GM10266 (cell line): ENCODE measurements around the gene LRRK1.

Experiments
- DNase-seq: peaks from one replicate; pipeline ENCODE4 v3.0.0; 2012; ENCODE audit errors: extremely low spot score
- TF ChIP-seq, protein P1 (sequence below): IDR thresholded peaks from 2 replicates; pipeline ENCODE4 v1.5.1; 2012; ENCODE audit warnings: mild to moderate bottlenecking, low read depth; ENCODE audit not compliant: control insufficient read depth, insufficient read depth; ENCODE audit errors: missing control alignments

Gene LRRK1

GRCh38 chr15:100944986-100945385 is 25.8 kb downstream of the LRRK1 start:
- no peak for DNase-seq
- TF ChIP-seq, protein P1, sequence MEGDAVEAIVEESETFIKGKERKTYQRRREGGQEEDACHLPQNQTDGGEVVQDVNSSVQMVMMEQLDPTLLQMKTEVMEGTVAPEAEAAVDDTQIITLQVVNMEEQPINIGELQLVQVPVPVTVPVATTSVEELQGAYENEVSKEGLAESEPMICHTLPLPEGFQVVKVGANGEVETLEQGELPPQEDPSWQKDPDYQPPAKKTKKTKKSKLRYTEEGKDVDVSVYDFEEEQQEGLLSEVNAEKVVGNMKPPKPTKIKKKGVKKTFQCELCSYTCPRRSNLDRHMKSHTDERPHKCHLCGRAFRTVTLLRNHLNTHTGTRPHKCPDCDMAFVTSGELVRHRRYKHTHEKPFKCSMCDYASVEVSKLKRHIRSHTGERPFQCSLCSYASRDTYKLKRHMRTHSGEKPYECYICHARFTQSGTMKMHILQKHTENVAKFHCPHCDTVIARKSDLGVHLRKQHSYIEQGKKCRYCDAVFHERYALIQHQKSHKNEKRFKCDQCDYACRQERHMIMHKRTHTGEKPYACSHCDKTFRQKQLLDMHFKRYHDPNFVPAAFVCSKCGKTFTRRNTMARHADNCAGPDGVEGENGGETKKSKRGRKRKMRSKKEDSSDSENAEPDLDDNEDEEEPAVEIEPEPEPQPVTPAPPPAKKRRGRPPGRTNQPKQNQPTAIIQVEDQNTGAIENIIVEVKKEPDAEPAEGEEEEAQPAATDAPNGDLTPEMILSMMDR, result no peak

DNA sequence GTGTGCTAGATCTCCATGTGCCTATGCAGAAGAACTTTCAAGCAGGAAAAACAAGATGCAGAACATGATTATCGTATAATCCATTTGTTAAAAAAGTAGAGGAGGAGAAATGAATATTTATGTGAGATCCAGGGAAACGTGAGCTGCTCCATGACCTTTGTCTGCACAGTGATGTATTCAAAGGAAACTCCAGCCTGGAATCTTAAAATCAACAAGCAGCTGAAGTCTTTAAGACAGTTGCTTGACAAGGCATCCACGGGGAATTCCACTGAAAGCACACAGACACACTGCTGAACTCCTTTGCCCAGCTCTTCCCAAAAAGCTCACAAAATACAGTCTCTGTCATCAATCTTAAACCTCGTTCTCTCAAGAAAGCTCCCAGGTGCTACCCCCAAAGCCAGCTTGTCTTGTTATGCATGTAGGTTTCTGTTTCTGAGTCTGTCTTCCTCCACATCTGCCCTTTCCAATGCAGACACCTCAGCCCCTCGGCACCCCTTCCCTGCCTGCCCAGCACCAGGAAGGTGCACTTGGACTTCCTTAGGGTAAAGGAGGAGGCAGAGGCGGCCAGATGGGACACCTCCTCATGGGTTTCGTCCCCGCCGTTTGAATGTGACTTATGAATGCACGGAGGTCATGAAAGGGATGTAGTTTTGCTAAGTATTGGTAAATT is 28.7 kb downstream of the LRRK1 start:
- TF ChIP-seq, protein P1, result no peak

DNA sequence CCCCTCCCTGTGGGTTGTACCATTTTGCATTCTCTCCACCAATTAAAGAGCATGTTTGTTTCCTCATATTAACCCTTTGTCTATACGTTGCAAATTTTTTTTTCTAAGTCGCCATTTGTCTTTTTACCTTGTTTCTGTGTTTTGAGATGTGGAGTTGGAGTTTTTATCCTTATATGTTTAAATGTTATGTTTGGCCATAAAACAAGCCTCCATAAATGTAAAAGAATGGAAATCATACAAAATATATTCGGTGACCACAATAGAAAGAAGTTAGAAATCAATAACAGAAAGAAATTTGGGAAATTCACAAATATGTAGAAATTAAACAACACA is 29.2 kb downstream of the LRRK1 start:
- DNase-seq, result no peak
- TF ChIP-seq, protein P1, result no peak

More for the DNA sequence above, 28.7 kb downstream of the LRRK1 start:
- no peak for DNase-seq

DNA sequence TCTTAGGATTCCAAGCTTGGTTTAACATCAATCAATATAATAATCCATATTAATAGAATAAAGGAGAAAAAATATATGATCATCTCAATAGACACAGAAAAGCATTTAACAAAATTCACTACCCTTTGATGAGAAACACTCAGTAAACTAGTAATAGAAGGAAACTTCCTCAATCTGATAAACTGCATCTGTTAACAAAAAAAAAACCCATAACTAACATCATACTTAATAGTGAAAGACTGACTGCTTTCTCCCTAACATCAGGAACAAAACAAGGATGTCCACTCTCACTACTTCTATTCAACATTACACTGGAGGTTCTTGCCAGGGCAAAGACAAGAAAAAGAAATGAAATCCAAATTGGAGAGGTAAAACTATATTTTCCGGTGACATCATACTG is 30.5 kb downstream of the LRRK1 start:
- DNase-seq, result no peak
- TF ChIP-seq, protein P1, result no peak

GRCh38 chr15:100951965-100952364 is 32.8 kb downstream of the LRRK1 start:
- TF ChIP-seq, protein P1, result no peak
- DNase-seq, result no peak

- DNase-seq, result no peak
- TF ChIP-seq, protein P1, result no peak
These were observed 33.4 kb downstream of the LRRK1 start for GRCh38 chr15:100952566-100952965.

DNA sequence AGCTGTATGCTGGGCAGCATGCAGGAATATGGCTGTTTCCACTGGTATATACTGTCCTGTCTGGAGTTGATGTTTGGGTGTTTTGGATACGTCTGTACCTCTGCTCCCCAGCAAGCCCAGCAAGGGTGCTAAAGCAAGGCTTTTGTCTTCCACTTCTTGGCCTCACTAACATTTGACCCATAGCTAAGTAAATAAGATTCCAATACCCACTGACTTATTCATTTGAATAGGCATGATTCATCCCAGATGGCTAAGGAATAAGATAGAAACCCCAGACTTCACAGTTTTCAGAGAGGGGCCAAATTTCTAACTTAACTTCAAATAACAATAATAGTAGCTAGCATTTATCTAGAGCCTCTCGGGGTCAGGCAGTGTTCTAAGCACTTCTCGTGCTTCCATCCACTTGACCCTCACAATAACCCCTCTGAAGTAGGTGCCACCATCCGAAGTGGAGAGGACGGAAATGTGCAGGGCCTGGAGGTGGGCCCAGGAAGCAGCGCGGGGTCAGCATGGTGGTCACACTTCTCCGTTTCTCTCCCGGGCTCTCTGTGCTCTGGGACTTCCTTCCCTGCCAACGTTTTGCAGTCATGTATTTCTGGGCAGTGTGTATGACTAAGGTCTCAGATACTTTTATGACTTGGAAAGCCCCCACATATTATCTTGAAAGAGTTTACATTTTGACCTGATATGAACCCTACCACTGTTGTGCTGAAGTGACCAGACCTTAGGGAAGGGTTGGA is 39.3 kb downstream of the LRRK1 start:
- TF ChIP-seq, protein P1, result no peak
- no peak for DNase-seq
